ENCODE data around the gene UFD1.

UFD1 gene

DNA sequence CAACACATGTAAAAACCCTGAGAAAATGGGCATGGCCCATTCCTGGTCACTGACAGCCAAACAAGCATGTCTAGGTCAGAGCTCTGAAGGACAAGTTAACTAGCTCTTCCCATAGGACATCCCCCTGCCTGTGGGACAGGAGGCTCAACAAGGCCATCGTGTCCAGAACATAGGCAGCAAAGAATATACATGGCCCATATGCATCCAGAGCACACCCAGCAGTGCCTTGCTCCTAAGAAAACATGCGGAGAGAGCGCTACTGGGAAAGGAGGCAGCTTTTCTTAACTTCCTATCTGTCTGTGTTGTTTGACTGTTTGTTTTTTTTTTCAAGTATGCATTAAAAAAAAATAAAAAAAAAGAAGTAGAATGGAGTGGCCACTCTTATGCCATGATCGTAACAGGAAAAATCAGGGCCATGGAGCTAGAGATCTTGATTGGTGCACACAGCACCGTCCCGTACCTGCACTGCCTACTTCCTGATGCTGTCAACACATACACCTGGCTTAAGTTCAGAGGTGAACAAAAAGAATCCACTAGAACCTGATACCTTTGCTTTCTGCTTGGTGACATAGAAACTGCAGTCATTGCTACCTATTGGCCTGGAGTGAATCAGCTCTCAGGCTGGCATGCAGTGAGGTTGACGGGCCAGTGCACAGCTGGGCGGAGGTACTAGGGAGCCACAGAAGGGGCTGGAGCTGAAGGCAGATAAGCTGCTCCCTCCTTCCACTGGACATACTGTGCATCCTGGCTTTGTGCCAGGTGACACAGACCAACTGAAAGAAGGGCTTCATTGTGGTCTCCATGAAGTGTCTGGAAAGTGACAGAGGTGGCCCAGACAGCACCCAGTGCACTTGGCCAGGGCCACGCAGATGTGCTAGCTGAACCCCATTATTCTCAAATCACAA lies 11.9 kb downstream of the UFD1 start:
- DNase-seq: no peak

DNA sequence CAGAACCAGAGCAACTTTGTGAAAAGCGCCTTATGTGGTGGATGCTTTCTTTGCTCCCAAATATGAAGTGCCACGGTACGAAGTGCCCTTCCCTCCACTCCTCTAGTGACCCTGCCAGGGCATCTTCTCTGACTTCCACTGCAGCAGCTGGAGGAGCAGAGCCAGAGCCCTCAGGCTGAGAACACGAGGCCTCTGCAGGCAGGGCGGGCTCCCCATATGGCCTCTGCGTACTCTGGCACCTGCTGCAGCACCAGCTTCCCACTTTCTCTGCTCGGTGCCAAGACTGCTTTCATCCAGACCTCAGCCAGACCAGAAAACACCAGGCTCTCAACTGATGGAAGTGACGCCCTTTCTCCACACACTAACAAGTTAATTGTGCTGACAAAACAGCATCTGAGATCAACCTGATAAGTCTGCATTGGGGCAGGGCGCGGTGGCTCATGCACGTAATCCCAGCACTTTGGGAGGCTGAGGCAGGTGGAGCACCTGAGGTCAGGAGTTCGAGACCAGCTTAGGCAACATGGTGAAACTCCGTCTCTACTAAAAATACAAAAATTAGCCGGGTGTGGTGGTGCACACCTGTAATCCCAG lies 12.8 kb downstream of the UFD1 start:
- no peak for DNase-seq

DNA sequence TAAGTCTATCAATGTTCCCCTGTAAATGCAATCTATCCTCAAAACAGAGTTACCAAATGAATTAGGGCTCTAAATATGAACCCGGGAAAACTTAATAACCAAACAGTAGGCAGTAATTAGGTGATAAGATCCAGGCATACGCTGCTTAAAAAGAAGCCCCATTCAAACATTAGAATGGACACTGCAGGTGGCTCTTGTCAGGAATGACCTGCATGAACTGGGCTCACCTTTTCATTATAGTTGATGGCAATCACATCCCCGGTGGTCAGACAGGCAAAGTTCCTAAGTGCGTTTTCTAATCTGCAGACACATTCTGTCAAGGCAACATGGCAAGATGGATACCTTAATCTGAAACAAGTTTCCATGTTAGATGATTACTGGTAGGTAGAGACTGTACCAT lies 14.0 kb downstream of the UFD1 start:
- no peak for DNase-seq

DNA sequence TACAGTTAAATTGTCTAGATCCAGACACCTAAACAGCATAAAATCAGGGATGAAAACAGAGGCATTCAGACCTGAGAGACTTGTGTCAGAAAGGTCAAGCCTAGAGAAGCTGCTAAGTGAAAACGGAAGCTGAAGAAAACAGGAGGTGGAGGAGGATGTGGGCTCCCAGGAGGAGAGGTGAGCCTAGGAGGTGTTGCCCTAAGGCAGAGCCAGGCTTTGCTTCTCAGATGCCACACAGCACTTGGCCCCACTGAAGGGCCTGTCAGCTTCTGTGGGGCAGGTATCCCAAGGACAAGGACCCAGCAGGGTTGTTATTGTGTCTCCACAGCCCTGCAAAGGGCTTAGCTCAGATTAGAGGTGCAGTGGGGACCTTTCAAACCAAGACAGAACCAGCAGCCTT lies 14.4 kb downstream of the UFD1 start:
- no peak for DNase-seq

DNA sequence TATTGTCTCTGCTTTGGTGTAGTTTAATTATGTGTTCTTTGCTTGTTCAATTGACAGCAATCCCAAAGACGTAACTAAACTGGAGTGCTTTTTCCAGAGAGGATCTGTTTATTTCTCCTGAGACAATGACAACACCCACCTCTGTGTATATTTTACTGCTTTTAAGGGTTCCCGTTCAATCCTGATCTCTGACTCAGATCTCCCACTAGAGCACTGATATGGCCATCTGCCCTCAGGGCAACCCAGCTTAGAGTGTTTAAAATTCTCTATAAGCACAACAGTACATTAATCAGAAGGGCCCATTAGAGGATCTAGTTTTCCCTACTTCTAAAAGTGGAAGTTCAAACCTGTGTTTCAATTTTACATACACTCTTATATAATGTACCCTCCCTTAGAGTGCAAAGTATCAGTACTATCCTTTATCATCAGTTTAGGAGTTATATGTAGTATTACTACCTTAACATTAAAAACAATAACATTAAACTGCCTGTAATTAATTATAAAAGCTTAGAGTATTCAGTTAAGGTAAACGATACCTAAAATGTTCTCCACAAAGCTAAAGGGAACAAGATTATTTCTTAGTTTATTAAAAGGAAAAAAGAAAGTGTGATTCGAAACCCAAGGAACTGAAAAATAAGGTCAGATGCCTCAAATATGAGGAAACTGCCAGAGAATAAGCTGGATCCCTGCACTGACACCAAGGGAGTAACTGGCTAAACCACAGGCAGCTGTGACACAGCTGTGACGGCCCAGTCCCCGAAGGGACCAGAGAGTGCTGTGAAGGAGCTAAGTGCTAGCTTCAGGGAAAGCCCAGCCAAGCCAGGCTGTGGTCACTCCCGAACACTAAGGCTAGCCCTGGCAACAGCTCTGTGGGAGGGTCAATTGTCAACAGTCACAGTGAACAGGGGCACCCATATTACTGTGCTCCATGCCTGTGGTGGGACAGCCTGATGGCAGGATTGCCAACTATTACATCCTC lies 15.2 kb downstream of the UFD1 start:
- DNase-seq: no peak

DNA sequence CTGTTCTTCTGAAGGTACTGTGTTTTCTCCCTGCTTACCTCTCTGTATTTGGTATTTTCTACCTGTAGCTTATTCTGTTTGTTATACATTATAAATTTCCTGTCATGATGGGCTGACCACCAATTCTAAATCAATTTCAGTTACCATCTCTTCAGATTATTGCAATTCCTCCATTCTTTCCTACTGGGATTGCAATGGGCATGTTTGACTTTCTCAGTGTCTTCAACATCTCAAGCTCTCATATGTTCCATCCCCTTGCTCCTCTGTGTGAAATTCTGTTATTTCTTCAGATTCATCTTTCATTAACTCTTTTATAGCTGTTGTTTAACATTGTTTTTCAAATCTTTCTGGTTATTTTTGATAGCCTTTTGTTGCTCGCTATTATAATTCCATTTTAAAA lies 16.0 kb downstream of the UFD1 start:
- DNase-seq: no peak

DNA sequence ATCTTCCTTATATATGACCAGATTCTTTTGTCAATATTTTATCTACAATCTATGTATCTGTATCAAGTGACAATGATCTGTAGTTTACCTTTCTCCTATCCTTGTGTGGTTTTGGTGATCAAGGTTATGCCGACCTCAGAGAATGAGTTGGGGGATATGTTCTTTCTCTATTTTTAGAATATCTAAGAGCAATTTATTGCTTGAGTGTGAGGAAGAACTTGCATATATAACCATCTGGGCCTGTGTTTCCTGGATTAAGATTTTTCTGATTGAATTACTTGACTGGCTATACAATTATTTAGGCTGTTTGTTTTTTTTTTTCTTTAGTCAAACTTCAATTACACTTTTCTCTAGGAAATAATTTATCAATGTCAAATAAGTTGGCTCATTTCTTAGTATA lies 17.5 kb downstream of the UFD1 start:
- DNase-seq: no peak

DNA sequence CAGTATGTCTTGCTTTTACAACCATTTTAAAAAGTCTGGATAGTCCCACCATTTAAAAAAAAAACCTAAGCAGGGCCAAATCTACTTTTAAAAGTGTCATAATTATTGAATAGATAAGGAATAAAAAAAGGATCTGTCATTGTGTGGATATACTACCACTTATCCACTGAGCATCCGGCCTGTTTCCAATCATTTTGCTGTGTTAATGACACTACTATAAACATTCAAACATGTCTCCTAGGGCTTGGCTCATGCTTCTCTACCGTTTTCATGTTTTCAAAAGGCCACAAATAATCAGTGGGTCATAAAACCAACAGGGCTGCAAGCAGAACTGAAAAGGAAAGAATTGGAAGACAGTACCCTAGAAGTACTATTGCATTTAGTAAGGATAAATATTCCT lies 19.0 kb downstream of the UFD1 start:
- DNase-seq: no peak

DNA sequence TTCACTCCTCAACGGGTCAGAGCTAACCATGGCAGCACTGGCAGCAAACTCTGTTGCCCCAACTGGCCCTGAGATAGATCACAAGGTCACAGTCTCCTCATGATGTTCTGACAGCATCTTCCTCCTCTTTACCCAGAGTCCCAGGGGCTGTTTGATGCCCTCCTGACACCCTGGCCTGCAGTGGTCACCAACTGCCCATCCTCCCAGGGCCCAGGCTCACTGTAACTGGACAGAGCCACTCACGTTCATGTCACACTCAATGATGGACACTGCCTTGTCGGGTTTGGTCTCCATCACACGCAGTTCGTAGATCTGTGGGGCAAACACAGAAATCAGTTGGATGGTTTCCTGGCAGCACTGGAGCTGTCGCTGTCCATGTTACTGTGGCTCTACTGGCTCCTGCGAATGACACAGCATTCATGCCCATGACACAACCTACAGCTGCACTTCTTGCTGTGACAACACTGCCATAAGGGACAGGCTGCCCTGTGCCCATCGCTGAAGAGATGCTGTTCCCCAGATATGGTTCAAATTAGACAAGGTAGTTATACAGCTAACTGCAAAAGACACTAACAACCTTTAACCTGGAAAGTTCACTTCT lies 21.1 kb downstream of the UFD1 start:
- DNase-seq: no peak

DNA sequence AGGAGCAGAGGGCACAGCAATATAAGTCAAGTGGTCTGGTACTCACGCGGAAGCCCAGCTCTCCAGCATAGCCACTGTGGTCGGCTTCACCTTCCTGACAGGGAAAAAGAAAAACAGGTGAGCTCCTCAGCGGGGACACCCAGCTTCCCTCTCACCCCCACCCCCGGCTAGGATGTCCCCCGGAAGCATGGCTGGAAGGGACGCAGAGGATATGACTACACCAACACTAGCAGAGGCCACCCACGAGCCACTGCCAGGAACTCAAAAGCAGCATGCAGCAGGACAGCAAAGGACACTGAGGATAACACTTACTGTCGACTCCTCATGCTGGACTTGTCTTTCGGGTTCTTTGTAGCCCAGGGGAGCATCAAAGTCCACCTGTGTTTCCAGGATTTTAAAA lies 22.5 kb downstream of the UFD1 start:
- no peak for DNase-seq

DNA sequence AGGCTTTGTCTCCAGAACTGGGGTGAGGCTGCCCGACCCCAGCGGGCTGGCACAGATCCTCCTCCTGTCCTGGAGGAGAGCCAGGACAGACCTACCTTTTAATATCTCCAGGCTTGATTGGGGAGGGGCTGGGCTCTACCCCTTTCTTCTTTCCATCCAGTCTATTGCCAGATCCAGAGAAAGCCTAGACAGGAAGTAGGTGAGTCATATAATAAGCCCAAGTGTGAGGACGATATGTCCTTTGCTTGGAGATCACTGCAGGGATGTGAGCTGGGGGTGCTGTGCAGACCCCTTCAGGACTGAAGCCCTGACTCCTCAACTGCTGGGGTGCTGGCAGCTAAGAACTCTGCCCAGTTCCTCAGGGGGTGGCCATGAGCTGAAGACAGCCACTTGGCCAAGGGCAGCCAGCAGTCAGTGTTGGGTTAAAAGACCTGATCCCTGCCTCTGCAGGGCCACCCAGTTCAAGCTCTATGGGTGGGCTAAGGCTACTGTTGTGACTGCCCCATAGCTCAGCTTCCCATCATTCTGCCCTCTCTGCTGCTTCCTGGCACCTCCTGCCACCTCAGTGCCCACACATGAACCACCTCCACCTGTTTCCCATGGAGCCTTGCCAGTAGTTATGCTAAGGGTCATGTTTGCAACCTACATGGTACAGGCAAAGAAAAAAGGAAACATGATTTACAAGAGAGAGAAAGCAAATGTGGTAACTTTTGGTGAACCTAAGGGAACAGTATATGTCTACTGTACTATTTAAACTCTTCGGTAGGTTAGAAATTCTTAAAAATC lies 23.2 kb downstream of the UFD1 start:
- no peak for DNase-seq

DNA sequence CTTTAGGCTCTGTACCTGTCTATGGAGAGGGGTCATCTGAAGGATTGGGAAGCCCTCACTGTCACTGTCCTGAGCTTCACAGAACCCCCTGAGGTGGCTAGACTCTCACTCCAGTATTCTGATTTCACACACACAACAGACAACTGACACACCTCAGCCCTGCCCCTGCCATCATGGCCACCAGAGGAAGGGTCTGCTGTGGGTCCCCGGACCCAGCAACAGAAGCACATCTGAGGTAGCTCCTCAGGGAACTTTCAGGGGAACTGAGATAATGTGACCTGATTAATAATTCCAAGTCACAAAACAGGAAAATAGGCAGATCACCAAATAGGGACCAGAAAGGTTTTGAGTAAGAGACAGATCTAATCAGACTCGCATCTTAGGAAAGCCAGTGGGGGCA lies 24.0 kb downstream of the UFD1 start:
- no peak for DNase-seq

DNA sequence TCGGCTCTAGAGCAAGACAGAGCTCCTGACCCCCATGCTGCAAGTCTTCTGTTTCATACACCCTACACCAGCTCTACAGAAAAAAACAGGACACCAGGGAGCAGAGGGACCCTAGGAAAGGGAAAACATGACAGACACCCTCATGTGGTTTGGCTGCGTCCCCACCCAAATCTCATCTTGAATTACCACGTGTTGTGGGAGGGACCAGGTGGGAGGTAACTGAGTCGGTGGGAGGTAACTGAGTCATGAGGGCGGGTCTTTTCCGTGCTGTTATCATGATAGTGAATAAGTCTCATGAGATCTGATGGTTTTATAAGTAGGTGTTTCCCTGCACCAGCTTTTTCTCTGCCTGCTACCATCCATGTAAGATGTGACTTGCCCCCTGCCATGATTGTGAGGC lies 24.8 kb downstream of the UFD1 start:
- DNase-seq: no peak

DNA sequence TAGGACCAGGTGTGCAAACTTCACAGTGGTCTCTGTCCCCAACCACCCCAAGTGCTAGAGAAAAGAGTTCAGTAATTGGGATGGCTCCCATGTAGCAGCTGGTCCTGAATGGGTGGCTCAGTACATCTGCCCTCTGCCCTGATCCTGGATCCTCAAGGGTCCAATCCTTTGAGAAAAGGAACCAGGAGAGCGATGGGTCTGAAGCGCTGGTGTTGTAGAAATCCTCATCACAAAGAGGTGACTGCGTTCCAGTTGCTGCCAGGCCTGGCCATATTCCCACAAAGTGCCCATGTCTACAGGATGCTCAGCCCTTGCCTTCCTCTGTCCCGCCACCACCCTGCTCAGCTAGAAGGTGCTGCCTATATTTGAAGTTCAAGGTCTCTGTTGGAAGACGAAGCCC lies 25.3 kb downstream of the UFD1 start:
- no peak for DNase-seq

DNA sequence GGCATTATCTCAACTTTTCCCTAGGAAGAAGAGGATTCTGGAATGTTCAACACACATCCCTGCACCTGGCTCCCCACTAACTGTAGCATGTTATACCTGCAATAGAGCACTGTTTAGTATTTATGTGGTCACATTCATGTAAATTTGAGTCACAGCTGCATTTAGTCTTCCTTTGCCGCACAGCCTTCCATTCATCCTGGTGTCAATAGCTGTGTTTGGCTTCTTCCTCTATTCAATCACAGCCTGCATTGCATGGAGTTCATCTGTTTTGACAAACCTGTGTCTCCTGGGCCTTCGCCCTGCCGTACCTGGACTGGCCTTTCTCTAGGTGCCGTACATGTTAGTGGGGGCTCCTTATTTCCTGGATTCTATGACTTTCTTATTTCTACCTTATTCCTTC lies 27.4 kb downstream of the UFD1 start:
- DNase-seq: no peak

DNA sequence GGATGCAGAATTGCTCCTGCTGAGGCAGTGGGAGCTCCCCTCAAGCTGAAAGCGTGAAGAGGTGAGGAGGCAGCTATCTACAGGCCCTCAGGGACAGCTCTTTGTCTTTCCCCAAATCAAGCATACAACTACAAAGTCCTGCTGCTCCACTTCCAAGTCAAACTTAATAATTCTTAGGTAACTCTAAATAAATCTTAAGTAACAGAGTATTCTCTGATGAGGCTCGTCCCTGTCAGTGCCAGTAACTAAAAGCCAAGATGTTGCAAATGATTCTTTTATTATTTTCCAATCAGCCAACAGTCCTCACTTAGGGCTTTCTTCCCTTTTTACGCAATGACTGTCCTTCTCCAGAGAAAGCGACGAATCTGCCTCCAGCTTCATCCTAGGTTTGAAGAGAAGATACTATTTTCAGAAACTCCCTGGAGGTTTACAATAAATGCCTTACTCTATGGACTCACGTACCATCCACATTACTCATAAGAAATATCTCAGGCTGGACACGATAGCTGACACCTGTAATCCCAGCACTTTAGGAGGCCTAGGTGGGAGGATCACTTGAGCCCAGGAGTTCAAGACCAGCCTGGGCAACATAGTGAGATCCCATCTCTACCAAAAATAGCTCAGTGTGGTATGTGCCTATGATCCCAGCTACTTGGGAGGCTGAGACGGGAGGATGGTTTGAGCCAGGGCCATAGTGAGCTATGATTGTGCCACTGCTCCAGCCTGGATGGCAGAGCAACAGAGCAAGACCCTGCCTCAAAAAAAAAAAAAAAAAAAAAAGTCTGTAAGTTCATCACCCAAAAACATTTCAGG lies 28.4 kb downstream of the UFD1 start:
- DNase-seq: no peak

DNA sequence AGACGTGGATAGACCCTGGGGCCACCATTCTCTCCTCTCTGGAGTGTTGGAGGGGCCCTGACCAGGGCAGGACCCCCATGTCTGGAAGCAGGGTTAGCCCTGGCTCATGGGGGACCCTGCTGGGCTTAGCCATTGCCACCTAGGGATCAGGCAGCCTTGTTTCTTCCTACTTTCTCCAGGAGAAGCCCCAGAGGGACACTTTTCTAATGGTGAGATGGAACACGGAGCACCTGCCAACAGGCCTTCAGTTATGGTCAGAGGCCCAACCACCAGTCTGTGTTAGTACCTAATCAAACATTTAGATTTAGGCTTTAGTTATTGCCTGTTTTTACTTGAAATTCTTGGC lies 29.6 kb downstream of the UFD1 start:
- DNase-seq: no peak

DNA sequence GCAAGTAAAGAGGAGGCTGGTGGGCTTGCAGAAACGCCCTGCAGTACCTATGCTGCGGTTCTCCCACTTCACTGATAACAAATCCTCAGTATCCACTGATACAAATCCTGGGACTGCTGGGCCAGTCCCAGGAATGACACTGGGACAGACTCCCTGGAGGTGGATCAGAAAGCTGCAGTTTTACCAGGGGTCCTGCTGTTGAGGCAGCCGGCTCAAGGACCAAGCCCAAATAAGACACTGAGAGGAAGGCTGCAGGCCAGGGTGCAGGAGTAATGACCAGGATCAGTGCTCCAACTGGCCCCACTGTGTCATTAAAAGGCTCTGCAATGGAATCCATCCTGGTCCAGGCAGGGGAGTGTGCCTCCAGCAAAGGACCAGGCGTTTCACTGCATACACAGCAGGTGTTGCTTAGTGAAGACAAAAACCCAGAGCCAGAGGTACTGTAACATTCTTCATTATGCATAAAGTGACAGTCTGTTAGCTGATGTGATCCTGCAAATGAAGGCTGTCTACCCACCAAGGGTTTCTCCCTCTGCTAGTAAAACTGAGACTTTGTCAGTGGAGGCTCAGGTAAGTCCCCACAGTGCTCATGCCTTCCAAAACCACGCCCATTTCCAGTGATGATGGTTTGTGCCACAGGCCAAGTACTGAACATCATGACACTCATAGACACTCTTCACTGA lies 30.1 kb downstream of the UFD1 start:
- peak; percentile 70 for DNase-seq

DNA sequence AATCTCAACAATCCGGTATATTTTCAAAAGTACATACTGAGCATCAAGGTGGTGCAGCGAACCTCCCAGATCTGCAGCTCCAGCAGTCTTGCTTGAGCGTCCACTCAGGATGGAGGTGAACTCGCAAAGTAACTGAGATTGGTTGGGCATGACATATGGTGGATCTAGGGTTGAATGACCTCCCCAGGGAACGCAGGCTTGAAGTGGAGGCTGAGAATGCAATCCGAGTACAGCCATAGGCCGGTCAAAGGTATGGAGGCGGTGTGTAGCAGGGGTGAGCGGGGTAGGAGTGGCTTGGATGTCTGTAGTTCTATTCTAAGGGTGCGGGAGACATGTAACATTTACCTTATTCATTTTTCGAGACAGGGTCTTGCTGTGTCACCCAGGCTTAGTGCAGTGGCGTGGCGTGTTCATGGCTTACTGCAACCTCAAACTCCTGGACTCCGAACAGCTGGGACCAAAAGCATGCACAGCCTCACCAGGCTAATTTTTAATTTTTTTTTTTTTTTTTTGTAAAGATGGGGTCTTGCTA lies 30.9 kb downstream of the UFD1 start:
- DNase-seq: peak; percentile 23

DNA sequence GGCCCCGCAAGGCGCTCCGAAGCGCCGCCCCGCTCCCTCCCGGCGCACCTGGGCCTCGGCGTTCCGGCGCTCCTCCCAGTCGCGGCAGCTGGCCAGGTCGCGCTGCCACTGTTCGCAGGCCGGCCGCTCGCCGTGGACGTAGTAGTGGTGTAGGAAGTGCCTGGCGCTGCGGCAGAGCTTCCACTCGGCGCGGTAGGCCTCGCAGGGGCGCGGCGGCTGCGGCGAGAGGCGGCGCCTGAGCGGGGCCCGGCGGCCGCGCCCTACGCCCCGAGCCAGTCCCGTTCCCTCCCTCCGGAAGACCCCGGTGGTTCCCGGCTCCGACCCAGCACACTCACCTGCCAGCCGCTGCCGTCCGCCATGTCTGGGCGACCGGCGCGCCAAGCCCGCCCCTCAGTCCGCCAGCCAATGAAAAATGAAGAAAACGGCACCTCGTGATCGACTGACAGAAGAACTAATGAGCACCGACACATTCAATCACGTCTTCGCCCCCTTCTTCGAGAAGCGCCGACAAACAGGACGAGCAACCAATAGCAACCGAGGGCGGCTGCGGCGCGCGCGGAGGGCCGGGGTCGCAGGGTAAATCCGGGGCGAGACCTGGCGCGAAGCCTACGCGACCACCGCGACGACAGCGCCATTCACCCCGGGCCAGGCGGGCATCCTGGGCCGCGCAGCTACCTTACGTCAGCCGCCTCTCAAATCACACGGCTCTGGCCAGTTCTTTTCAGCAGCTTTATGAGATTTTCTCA lies 31.5 kb downstream of the UFD1 start, which contains the start of gene C22orf39:
TSS of gene C22orf39 (minus strand) at position 382 of the 746 bp plus-strand sequence. CDS start at position 359, 23 bp downstream.
- DNase-seq: peak; percentile 90

All from stimulated activated CD4-positive, alpha-beta T cell treated with anti-CD3 and anti-CD28 coated beads, Interleukin-15, amount 100 ng/mL, for 24 hours (primary cell).